GM04504 (cell line): ENCODE measurements around the gene PXMP2.

ENCODE experiments used
- DNase-seq: peaks from one replicate; pipeline ENCODE4 v3.0.0-alpha.2; 2012; ENCODE audit warnings: low read depth

The PXMP2 gene

GRCh38 chr12:132687211-132688164, at the start of gene PXMP2, which contains the start of gene POLE:
Gene PXMP2 (plus strand): TSS chr12:132687587. CDS start chr12:132687671, 84 bp downstream.
Gene POLE (minus strand): TSS chr12:132687342. CDS start chr12:132687315, 27 bp downstream.
- peak; percentile 91 for DNase-seq

GRCh38 chr12:132637811-132638210, 49.6 kb upstream of the PXMP2 start:
- DNase-seq: no peak

GRCh38 chr12:132638541-132639408, 48.6 kb upstream of the PXMP2 start:
- DNase-seq: peak; percentile 60

- no peak for DNase-seq
Observed at GRCh38 chr12:132639956-132640520, 47.3 kb upstream of the PXMP2 start.

GRCh38 chr12:132640936-132641335, 46.5 kb upstream of the PXMP2 start:
- DNase-seq: no peak

- DNase-seq: no peak
Observed at GRCh38 chr12:132641811-132642650, 45.4 kb upstream of the PXMP2 start.

- DNase-seq: no peak
Observed at GRCh38 chr12:132642846-132643835, 44.2 kb upstream of the PXMP2 start.

GRCh38 chr12:132646850-132647249, 40.5 kb upstream of the PXMP2 start:
- no peak for DNase-seq

GRCh38 chr12:132647858-132648257, 39.5 kb upstream of the PXMP2 start:
- DNase-seq: no peak

- no peak for DNase-seq
Observed at GRCh38 chr12:132648616-132649225, 38.7 kb upstream of the PXMP2 start.

GRCh38 chr12:132649226-132649945, 38.0 kb upstream of the PXMP2 start:
- DNase-seq: no peak

GRCh38 chr12:132651444-132652100, 35.8 kb upstream of the PXMP2 start:
- DNase-seq: no peak

- DNase-seq: no peak
Observed at GRCh38 chr12:132653567-132654290, 33.7 kb upstream of the PXMP2 start.

- DNase-seq: no peak
Observed at GRCh38 chr12:132657004-132657727, 30.2 kb upstream of the PXMP2 start.

- no peak for DNase-seq
Observed at GRCh38 chr12:132658149-132658894, 29.1 kb upstream of the PXMP2 start.

GRCh38 chr12:132659146-132659545, 28.2 kb upstream of the PXMP2 start:
- DNase-seq: no peak
